HG02885 (cell line): ENCODE data around the gene TRMT6.

ENCODE experiments used
- ATAC-seq: cut with Tn5 transposase; IDR thresholded peaks from one replicate; pipeline ENCODE4 v1.9.1; 2021; ENCODE audit warnings: mild to moderate bottlenecking; ENCODE audit not compliant: unreplicated experiment, poor library complexity

Gene TRMT6

DNA sequence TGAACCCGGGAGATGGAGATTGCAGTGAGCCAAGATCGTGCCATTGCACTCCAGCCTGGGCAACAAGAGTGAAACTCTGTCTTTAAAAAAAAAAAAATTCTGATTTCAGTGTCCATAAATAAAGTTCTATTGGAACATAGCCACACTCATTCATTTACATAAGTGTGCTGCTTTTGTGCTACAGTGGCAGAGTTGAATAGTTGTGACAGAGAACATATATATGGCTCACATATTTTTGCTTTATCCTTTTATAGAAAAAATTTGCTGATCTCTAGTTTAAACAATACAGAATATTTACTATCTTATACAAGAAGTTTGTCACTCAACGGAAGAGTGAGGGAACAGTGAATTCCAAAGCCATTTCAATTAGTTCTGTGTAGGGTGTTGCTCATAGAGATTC, 18.1 kb upstream of the TRMT6 start:
- no peak for ATAC-seq

DNA sequence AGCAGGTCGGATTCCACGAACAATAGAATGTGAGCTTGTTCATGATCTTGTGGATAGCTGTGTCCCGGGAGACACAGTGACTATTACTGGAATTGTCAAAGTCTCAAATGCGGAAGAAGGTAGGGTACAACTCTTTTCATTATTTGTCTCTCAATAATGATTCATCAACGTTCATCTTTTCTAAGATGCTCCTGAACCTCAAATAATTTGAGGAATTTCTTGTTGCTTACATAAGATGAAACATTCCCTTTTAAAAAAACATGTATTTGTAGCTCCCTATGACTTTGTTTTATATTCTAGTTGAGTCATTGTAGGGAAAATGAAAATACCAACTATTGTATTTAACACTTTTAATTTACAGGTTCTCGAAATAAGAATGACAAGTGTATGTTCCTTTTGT, 17.1 kb upstream of the TRMT6 start:
- no peak for ATAC-seq

GRCh38 chr20:5949943-5950270, 426 bp downstream of the TRMT6 start:
- no peak for ATAC-seq

DNA sequence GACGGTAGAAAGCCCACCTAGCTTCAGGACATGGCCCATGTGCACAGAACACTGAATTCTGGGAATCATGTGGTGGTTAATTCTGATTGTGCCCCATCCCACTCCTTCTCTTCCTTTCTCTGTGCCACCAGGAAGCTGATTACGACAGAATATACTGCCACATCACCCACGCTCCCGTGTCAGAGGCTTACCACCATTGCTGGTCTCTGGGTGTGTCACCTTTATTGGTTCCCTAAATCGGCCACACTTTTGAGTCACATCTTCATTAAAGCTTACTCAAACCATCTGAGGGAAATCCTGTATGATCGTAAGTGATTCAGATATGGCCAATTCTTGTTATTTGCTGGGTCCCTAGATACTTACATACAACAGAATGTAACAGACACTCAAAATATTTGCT, 3.1 kb downstream of the TRMT6 start:
- ATAC-seq, result no peak

DNA sequence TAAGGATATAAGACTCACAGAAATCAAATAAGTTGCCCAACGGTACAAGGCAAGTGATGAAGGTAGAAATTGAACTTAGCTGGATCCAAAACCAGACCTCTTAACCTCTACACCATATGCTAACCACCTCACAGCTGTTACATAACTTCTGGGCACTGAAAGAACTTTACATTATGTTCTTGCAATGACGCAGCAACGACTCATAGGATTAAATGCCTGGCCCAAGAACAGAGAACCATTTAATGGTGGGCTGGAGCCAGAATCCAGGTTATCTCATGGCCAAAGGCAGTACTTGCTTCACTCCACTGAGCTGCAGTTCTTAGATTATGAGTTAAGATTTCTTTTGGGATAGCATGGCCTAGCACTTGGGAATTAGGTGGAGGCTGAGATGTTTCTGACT, 4.4 kb downstream of the TRMT6 start:
- no peak for ATAC-seq

- no peak for ATAC-seq
These were observed 11.8 kb downstream of the TRMT6 start for GRCh38 chr20:5938456-5939029.

DNA sequence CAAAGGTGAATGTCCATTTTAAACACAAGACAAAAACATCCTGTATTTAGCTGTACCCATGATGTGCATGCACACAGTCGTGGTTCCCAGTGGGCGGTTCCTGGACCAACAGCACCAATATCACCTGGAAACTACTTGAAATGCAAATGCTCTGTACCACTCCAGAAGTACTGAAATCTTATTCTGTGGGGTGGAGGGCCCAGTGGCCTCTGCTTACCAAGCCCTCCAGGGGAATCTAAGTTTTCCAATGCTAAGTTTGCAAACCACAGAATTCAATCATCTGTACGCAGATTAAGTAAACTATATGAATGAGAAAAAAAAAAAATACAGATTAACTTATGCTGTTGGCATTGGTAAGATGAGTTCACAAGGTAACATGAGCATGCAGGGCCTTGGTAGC, 14.1 kb downstream of the TRMT6 start:
- ATAC-seq, result no peak

DNA sequence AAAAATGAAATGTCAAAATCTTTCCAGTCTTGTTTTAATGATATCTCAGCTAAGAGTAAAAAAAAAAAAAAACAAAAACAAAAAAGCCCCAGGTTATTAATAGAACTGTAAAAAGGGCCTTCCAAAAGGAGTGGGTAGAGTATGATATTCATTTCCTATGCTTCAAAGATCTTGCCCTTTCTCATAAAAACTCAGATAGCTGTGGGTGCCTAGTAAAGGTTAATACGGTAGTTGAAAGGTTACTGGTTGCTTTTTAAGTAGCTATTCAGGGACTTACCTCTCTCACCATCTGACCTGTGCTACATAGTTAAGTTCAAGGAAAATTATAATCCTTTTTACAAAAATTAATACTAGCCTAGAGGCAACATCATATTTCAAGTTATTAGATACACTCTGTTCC, 14.9 kb downstream of the TRMT6 start:
- no peak for ATAC-seq

DNA sequence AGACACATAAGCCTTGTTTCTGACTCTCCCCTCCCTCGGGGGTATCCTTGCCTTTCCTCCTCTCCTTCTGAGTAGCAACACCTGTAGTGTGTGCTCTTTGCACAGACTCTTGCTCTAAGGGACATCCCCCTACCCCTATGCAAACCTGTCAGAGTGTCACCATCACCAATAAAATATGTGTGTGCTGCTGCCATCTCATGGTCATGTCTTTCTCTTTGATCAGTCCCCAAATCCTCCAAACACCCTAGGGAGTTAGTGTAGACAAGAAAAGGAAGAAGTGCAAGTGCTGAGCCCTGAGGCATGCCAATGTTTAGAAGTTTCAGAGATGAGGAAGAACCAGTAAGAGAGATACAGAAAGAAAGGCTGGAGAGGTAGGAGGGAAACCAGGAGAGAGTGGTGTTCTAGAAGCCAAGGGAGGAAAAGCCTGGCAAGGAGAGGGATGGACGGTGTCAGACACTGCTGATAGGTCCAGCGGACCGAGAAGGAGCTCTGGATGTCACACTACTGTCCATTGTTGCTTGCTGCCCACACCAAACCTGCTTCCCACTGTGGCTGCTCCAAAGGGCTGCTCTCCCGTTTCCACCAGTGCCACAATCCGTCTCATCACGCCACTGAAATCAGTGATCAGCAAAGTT, 16.4 kb downstream of the TRMT6 start:
- ATAC-seq, result peak; percentile 72

GRCh38 chr20:5932796-5933195, 17.5 kb downstream of the TRMT6 start:
- no peak for ATAC-seq

DNA sequence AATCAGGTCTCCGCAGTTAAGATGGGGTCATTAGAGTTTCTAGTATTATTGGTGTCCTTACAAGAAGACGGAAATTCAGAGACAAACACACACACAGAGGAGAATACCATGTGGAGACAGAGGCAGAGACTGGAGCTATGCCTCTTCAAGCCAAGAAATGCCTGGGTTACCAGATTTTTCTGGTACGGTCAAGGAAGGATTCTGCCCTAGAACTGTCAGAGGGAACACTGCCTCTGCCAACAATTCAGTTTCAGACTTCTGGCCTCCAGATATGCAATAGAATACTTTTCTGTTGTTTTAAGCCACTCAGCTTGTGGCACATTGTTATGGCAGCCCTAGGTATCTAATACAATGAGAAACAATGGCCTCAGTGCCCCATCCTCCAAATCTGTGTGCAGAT, 18.9 kb downstream of the TRMT6 start:
- ATAC-seq, result no peak

DNA sequence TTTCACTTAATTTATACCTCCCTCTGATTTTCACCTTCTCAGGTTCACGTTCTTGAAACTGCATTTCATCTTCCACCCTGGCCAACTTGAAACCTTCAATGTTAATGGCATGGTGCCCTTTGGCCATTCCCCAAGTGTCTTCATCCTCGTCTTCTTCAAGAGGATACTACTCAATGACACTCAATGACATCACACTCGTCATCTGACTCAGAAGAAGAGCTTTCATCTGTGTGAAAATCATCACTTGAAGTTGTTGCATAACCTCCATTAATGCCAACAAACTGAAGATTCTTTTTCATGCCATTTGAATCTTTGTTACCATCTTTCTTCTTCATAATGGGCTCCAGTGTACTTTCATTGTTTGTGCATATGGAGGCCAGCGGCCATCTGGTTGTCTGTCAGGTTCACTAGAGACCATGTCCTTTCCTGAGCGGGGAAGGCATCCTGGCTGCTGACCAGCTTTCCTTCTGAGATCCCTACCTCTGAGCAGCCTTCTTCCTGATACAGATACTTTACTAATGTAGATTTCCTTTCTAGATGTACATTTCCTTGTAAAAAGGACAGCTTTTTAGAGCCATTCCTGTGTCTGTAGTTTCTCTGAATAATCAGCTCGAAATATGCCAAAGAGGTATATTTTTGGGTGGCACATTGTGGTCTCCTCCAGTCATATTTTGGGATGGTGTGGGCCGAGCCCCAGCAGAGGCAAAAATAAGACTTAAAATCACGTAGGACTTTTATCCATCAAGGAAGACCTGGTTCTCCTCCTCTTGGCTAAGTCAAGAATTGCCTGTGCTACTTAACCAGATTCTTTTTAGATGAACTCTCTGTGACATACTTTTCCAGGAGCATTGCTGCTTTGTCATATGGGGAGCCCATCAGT, 21.3 kb downstream of the TRMT6 start:
- ATAC-seq, result no peak

- ATAC-seq, result no peak
These were observed 22.4 kb downstream of the TRMT6 start for GRCh38 chr20:5927749-5928462.

DNA sequence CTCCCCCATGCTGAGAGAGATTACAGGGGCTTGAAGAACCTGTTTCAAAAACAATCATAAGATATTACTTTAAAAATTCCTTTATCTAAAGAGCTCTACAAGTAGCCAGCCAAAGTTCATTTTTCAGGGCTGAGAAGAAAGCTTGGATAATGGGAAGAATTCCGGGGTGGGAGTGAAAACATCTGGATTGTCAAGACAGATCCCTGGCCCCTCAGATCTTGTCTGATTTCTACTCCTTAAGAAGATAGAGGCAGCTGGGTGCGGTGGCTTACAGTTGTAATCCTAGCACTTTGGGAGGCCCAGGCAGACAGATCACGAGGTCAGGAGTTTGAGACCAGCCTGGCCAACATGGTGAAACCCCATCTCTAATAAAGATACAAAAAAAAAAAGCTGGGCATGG, 24.8 kb downstream of the TRMT6 start:
- ATAC-seq, result no peak

GRCh38 chr20:5923493-5923892, 26.8 kb downstream of the TRMT6 start:
- ATAC-seq, result no peak

DNA sequence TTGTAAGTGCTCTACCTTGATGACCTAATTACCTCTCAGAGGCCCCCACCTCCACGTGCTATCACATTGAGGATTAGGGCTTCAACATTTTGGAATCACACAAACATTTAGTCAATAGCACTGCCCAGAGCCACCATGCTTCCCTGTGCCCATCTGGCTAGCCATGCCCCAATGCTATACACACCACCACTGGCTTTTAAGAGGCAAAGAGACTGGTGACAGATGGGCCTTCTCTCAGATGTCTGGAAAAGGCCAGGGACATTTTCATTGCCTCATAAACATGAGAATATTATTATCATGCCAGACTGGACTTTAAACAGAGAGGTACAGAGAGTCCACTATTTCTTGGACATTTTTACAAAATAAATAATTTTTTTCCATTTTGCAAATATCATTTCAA, 29.8 kb downstream of the TRMT6 start:
- ATAC-seq, result no peak

DNA sequence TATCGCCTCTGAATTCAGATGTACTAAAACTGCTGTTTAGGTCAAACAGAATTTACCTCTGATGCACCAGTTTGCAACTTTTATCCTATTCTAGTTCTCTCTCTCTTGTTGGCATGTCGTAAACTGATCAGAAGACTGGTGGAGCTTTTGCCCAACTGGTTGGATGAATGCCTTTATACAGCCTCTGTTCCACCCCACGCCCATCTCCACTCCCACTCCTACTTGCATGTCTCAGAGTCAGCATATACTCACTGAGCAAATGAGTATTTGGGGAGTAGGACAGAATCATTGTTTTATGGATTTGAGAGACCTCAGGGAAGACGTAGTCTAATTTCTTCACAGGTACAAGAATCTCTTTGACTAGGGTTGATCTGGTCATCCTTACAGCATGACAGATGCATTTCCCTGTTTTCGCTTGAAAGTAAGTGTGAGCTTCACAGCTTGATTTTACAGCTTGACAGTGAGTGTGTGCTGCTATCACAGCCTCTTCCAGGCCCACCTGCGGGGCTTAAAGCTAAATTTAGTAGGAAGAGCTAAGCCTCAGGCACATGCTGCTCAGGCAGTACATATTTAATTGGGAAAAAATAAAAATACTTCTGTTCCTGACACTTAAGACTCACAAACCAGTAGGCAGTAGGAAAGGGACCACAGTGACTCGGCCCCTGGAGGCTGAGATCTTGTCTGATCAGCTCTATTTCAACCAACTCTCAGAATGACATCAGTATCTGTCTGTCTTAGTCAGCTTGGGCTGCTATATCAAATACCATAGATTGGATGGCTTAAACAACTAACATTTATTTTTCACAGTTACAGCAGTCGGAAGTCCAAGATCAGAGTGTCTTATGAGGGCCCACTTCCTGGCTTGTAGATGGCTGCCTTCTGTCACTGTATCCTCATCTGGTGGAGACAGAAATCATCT, 30.4 kb downstream of the TRMT6 start:
- ATAC-seq, result no peak

- ATAC-seq, result no peak
These were observed 31.3 kb downstream of the TRMT6 start for GRCh38 chr20:5918856-5919625.

GRCh38 chr20:5914859-5915258, 35.5 kb downstream of the TRMT6 start:
- ATAC-seq, result no peak
